HG03432 (cell line): Measurements from ENCODE around the gene LRRC74B.
"Not testable (repeated sequence)": the region's sequence is repeated elsewhere in the genome, so short reads cannot be mapped to it uniquely, and the experiment has no call there.

ENCODE experiments used
- ATAC-seq: cut with Tn5 transposase; IDR thresholded peaks from one replicate; pipeline ENCODE4 v1.9.1; 2021; ENCODE audit warnings: mild to moderate bottlenecking, moderate library complexity; ENCODE audit not compliant: unreplicated experiment

The LRRC74B gene

GRCh38 chr22:21074102-21074715, 28.5 kb downstream of the LRRC74B start:
- ATAC-seq, result no peak

- no peak for ATAC-seq
These were observed 29.9 kb downstream of the LRRC74B start for GRCh38 chr22:21075516-21076138.

DNA sequence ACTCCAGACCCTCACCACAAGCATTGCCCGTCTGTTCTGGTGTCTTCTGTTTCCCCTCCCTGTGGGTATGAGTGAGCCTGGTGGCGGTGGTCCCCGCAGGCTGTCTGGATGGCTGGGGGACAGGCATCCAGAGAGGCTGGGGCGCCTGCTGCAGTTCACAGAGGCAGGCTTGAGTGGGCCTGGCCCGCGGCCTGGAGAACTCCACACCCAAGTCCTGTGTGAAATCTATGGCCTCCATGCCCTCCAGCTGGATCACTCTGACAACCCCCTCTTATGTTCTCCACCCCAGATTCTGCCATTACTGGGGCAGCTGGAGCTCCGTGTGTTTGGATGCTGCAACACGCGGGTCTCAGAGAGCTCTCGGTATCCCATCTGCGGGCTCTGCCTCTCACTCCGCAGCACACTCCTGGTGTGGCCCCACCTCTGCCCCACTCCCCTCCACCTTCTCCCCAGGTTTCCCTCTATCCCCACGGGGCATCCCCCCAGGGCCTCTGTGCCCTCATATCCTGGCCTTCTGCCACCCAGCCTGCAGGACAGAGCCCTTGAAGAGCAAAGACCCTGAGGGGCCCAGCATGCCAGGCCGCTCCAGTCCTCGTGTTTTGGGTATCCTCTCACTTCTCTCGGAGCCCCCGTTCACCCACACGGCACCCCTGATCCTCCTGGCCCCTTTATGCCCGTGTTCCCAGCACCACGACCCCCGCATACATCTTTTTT, 31.3 kb downstream of the LRRC74B start:
- ATAC-seq, result no peak

DNA sequence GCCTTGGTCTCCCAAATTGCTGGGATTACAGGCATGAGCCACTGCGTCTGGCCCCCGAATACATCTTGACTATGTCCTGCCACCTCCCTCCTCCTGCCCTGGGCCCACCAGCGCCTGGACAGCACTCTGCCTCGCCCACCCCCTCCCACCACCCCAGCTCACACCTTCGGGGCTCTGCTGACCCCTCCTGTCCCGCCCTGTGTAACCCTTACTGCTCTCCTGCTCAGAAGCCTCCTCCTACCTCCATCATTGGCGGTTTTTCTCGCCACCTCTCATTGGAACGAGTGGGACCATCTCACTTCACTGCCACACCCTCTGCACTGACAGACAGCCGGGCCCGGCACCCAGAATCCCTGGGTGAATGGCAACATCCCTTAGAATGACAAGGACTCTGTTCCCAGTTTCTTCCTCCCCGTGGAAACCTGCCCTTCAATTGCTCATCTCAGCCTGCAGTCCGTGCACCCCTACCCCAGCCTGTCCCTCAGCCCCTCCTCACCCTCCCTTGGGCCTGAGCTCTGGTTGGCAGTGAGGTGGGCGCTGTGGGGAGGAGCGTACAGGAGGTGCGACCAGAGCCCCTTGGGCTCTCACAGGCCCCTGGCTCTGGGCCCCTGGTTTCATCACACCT, 32.2 kb downstream of the LRRC74B start:
- no peak for ATAC-seq

GRCh38 chr22:21078916-21079315, 33.2 kb downstream of the LRRC74B start:
- no peak for ATAC-seq

DNA sequence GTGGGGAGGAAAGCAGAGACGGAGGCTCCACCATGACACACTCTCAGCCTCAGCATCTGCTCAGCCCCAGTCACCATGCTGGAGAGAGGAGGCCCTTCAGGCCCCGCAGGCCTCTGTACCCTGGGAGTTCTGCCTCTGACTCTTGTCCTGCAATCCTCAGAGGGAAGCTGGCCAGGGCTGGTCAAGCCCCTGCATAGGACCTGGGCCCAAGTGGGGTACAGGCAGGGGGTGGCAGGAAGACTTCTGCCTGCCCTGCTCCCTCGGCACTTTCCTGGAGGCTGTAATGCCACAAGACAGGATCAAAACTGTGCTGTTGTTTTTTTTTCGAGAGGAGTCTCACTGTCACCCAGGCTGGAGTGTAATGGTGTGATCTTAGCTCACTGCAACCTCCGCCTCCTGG, 33.7 kb downstream of the LRRC74B start:
- ATAC-seq, result no peak

DNA sequence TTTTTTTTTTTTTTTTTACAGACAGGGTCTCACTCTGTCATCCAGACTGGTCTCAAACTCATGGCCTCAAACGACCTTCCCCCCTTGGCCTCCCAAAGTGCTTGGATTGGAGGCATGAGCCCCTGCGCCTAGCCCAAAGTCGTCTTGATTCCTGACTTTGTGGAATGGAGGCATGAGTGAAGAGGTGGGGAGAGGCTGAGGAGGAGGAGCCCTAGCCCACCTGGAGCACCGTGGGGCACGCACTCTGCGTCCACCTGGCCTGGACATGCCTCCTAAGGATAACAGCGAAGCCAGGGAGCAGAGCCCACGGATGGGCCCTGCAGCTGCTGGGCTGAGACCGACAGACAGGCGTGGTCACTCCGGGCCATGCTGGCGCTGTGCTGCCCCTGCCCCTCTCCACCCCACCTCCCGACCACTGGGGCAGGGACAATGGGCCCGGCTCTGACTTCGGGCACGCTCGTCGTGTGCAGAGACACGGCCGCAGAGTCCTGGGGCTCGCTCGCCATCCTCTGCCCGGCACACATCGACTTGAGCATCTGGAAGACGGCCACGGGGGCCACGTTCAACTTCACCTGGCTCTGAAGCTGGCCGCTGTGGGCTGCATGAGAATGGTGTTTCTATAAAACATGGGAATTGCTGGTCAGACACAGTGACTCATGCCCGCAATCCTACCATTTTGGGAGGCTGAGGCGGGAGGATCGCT, 34.8 kb downstream of the LRRC74B start:
- ATAC-seq, result no peak

GRCh38 chr22:21082248-21082647, 36.5 kb downstream of the LRRC74B start:
- no peak for ATAC-seq

DNA sequence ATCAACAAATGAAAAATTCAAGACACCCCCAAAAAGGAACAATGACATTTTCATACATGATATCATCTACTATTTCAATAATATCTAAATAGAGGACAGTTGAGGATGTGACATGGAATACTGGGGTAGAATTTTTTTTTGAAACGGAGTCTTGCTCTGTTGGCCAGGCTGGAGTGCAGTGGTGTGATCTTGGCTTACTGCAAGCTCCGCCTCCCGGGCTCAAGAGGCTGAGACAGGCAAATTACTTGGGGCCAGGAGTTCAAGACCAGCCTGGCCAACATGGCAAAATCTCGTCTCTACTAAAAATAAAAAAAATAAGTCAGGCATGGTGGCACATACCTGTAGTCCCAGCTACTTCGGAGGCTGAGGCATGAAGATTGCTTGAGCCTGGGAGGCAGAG, 41.4 kb downstream of the LRRC74B start:
- no peak for ATAC-seq

DNA sequence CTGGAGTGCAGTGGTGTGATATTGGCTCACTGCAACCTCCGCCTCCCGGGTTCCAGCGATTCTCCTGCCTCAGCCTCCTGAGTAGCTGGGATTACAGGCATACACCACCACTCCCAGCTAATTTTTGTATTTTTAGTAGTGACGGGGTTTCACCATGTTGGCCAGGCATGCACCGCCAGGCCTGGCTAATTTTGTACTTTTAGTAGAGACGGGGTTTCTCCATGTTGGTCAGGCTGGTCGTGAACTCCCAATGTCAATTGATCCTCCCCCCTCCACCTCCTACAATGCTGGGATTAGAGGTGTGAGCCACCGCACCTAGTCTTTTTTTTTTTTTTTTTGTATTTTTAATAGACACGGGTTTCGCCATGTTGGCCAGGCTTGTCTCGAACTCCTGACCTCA, 42.2 kb downstream of the LRRC74B start:
- not testable (repeated sequence) for ATAC-seq

GRCh38 chr22:21091220-21091619, 45.5 kb downstream of the LRRC74B start:
- not testable (repeated sequence) for ATAC-seq

GRCh38 chr22:21092797-21093554, 47.2 kb downstream of the LRRC74B start:
- ATAC-seq, result no peak

DNA sequence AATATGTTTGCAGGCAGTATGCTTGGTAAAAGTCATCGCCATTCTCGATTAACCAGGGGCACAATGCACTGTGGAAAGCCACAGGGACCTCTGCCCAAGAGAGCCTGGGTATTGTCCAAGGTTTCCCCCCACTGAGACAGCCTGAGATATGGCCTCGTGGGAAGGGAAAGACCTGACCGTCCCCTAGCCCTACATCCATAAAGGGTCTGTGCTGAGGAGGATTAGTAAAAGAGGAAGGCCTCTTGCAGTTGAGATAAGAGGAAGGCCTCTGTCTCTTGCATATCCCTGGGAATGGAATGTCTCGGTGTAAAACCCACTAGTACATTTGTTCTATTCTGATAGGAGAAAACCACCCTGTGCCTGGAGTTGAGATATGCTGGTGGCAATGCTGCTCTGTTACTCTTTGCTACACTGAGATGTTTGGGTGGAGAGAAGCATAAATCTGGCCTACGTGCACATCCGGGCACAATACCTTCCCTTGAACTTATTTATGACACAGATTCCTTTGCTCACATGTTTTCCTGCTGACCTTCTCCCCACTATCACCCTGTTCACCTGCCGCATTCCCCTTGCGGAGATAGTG, 47.9 kb downstream of the LRRC74B start:
- not testable (repeated sequence) for ATAC-seq

DNA sequence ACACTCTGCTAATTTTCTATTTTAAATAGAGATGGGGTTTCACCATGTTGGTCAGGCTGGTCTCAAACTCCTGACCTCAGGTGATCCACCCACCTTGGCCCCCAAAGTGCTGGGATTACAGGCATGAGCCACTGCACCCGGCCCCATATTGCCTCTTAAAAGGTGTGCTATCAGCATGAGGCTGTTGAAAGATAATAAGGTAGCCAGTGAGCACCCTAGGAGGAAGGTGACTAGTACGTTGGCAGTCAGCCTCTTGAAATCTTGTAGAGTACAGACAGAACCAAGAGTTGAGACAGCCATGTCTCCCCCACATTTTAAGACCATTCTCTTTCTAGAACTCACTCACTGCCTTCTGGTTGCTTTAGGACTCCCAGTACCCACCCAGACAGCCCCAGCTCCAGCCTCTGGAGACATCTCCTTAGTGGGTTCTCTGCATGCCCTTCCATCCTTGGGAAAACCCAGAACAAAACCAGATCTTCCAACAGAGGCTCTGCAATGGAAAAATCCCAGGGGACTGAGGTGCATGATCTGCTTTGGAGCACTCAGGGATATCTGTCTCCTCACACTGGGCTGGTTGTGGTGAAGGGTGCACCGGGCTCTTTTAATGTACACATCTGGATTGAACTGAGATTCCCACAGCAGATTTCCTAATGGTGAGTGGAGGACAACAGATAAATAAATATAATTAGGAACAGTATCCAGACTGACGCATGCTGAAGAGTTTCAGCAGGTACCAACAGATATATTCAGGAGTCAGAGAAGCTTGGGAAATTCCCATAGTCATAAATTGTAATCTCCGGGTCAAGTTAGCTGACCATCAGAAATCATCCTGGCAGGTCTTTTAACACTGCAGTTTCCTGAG, 49.4 kb downstream of the LRRC74B start:
- no peak for ATAC-seq

- no peak for ATAC-seq
These were observed 50.0 kb downstream of the LRRC74B start for GRCh38 chr22:21095773-21096107.

DNA sequence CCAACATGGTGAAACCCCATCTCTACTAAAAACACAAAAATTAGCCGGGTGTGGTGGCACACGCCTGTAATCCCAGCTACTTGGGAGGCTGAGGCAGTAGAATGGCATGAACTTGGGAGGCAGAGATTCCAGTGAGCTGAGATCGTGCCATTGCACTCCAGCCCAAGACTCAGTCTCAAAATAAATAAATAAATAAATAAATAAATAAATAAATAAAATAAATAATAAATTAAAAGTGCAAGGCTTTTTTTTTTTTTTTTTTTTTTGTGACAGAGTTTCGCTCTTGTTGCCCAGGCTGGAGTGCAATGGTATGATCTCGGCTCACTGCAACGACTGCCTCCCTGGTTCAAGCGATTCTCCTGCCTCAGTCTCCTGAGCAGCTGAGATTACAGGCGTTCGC, 51.1 kb downstream of the LRRC74B start:
- not testable (repeated sequence) for ATAC-seq

DNA sequence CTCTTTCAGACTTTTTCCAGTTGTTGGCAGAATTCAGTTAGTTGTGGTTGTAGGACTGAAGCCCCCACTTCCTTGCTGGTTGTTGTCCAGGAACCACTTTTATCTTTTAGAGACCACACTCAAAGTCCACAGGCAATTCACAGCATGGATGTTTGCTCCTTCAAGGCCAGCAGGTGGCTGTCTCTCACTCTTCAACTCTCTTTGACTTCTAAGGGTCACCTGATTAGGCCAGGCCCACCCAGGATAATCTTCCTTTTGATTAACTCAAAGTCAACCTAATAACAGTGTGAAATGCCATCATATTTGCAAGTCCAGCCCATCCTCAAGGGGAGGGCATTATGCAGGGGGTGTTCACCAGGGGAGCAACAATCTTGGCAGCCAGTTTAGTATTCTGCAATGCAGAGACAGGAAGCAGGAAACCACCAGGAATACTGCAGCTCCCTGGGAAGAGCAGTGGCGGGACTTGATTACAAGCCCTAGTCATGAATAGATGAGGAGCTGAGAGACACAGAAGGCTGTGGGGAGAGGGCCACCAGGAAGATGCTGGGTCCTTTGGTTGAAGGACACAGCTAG, 52.4 kb downstream of the LRRC74B start:
- no peak for ATAC-seq

DNA sequence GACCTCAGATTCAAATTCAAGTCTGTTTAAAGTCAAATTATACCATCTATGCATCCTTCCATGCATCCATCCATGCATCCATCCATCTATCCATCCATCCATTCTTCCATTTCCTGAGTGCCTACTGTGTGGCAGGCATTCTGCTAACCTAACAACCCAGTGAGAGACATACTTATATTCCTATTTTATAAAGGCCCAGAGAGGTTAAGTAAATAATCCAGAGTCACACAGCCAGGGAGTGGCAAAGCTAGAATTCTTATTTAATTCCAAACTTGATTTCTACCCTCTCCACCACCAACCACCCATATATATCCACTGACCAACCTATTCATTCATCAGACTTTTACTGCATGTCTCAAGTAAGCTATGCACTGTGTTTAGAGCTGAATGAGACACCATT, 53.8 kb downstream of the LRRC74B start:
- ATAC-seq, result no peak
